Left lung (tissue), 10 donors: Measurements from ENCODE around the gene RPLP2. TPM values are rescaled to one million over a fixed set of nuclear protein-coding genes. Genes with fewer than 3 reads are reported as not detected.

Source experiments
- ATAC-seq: fragments of 200-7000 bp; cut with Tn5 transposase; one replicate; pipeline ENCODE4 v1.9.1; 2020; ENCODE audit warnings: moderate library complexity
- DNase-seq, 4 donors: peaks; one replicate each; pipeline ENCODE4 v3.0.0-alpha.2; 2013 to 2020
- H3K27ac ChIP-seq, 2 donors: fragments of 200-600 bp; sonication (generic) in 1 of 2; one replicate each; pipeline versions ENCODE4 v1.5.0 to v1.8.0; 2020 to 2021
- H3K27me3 ChIP-seq, 2 donors: fragments of 200-600 bp; sonication (generic) in 1 of 2; one replicate each; pipeline versions ENCODE4 v1.5.0 to v1.8.0; 2020 to 2021
- H3K36me3 ChIP-seq, 2 donors: fragments of 200-600 bp; sonication (generic) in 1 of 2; one replicate each; pipeline versions ENCODE4 v1.5.0 to v1.8.0; 2020 to 2021
- H3K4me1 ChIP-seq, 2 donors: fragments of 200-600 bp; one replicate each; pipeline ENCODE4 v1.8.0; 2021
- H3K4me3 ChIP-seq, 2 donors: fragments of 200-600 bp; sonication (generic) in 1 of 2; one replicate each; pipeline versions ENCODE4 v1.5.0 to v1.8.0; 2020 to 2021; ENCODE audit warnings: mild to moderate bottlenecking in 1 of 2
- H3K9me3 ChIP-seq, 2 donors: fragments of 200-600 bp; sonication (generic) in 1 of 2; one replicate each; pipeline versions ENCODE4 v1.5.0 to v1.8.0; 2020 to 2021
- CTCF ChIP-seq, 2 donors: fragments of 200-600 bp; sonication (generic) in 1 of 2; IDR thresholded peaks; one replicate each; pipeline versions ENCODE4 v1.5.0 to v1.8.0; 2021; ENCODE audit warnings: antibody characterized with exemption in 2 of 2
- intact Hi-C, 2 donors: fragments of 100-400 bp; cut with DNase I; formaldehyde crosslinking; loops; one replicate each; pipeline versions ENCODE4 v1.11.2 to v1.14.2; 2022
- polyA plus RNA-seq, 6 donors: library from polyadenylated mRNA; unstranded; fragments of 120-200 nt; gene quantifications; one replicate each; pipeline ENCODE4 v1.2.1, GENCODE V29; 2013; ENCODE audit not compliant: insufficient read length in 6 of 6
- total RNA-seq, 2 donors: library from RNA; stranded (reverse); fragmentation: NEBNext Ultra II Directional; extraction: Animal tissue kit (Norgen Biotek cat#: 25700); gene quantifications; one replicate each; pipeline ENCODE4 v1.2.1, GENCODE V29; 2021
- donor health status: DM: no; HTN: yes; CAD: no.
- donor health status: DM: no; HTN: no; CAD: no.

Gene RPLP2
- total and polyA plus RNA-seq, 8 donors, result 1,154 to 1,802 (median 1,390) TPM

- peak; percentile 59 for ATAC-seq
- Histone ChIP-seq H3K4me1 (peaks cover 23 to 61% of the 10 kb centered on the region in 2 donors), H3K9me3 (no peaks in the 10 kb centered on the region), H3K36me3 (peaks cover 0 to 34% of the 10 kb centered on the region in 2 donors), H3K4me3 (peak overlapping the region; percentile 78 to 97), H3K27me3 (no peaks in the 10 kb centered on the region), H3K27ac (peak overlapping the region; percentile 77 to 96)
- DNase-seq, result peak in 2 of 4 donors; percentile 88 to 93
- intact Hi-C loops, result no loop called here
- no peak for TF ChIP-seq CTCF (IDR thresholded peaks at IDR 0.05)
Observed at GRCh38 chr11:820655-821511, 11.1 kb downstream of the RPLP2 start.

DNA sequence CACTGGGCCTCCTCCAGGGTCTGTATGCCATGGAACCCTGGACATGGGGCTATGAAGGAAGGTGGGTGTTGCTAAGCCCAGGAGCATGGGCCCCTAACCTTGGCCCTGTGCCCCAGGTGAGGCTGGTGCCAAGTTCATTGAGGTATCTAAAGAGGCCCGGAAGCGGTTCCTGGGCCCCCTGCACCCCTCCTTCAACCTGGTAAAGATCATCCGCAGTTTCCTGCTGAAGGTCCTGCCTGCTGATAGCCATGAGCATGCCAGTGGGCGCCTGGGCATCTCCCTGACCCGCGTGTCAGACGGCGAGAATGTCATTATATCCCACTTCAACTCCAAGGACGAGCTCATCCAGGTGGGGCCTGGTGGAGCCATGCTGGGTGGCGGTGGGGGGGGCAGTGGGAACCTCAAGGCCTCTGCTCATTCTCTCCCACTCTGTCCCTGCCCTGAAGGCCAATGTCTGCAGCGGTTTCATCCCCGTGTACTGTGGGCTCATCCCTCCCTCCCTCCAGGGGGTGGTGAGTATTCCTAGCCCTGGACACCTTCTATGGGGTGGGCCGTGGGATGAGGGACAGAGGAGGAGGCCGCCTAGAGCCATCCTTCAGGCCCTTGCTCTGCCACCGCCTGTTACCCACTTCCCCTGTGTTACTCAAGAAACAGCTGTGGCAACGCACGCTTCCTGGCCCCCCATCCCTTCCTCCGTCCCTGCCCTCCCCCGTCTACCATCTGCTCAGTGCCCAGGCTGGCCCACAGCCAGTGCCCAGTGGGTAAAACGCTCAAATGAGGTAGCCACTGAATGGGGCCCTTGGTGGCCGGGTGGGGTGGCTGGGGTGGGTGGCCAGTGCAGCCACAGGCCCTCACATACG is 12.0 kb downstream of the RPLP2 start:
- Histone ChIP-seq H3K4me1 (peaks cover 26 to 69% of the 10 kb centered on the region in 2 donors), H3K27ac (peak overlapping the region; percentile 77 to 96), H3K36me3 (peaks cover 0 to 32% of the 10 kb centered on the region in 2 donors), H3K27me3 (peaks cover 0 to 1% of the 10 kb centered on the region in 2 donors), H3K4me3 (peak overlapping the region in 1 of 2 donors; percentile 97), H3K9me3 (no peaks in the 10 kb centered on the region)
- TF ChIP-seq CTCF (IDR thresholded peaks at IDR 0.05), result no peak
- no peak for ATAC-seq
- peak in 1 of 4 donors; percentile 90 for DNase-seq
- intact Hi-C loops, result no loop called here

DNA sequence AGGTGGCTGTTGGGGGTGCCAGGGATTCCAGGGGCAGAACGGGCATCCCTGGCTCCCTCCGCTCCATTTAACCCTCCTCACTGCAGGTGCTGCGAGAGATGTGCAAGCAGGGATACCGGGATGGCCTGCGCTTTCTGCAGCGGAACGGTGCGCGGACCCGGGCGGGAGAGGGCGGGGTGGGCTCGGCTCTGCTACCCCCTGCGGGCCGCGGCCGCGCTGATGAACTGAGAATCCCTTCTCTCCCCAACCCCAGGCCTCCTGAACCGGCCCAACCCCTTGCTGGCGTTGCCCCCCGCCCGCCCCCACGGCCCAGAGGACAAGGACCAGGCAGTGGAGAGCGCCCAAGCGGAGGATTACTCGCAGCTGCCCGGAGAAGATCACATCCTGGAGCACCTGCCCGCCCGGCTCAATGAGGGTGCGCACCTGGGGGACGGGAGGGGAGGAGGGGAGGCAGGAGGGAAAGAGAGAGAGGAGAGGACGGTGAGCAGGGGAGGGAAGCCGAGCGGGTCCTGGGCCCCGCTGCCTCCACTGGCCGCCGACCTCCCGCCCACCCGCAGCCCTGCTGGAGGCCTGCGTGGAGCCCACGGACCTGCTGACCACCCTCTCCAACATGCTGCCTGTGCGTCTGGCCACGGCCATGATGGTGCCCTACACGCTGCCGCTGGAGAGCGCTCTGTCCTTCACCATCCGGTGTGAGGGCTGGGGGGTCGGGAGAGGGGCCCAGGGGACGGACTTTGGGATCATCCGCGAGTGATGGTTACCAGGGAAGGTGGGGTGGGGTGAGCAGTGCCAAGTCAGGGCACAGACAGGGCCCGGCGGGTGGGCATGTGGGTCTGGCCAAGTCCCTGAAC is 13.9 kb downstream of the RPLP2 start:
- intact Hi-C loops, result no loop called here
- H3K27ac ChIP-seq, result no peak overlapping the region
- H3K4me1 ChIP-seq, result peaks cover 39 to 83% of the 10 kb centered on the region in 2 donors
- no peaks in the 10 kb centered on the region for H3K9me3 ChIP-seq
- H3K4me3 ChIP-seq, result no peak overlapping the region
- peaks cover 0 to 32% of the 10 kb centered on the region in 2 donors for H3K36me3 ChIP-seq
- H3K27me3 ChIP-seq, result peaks cover 0 to 15% of the 10 kb centered on the region in 2 donors
- TF ChIP-seq CTCF (IDR thresholded peaks at IDR 0.05), result no peak
- no peak for DNase-seq
- ATAC-seq, result no peak

DNA sequence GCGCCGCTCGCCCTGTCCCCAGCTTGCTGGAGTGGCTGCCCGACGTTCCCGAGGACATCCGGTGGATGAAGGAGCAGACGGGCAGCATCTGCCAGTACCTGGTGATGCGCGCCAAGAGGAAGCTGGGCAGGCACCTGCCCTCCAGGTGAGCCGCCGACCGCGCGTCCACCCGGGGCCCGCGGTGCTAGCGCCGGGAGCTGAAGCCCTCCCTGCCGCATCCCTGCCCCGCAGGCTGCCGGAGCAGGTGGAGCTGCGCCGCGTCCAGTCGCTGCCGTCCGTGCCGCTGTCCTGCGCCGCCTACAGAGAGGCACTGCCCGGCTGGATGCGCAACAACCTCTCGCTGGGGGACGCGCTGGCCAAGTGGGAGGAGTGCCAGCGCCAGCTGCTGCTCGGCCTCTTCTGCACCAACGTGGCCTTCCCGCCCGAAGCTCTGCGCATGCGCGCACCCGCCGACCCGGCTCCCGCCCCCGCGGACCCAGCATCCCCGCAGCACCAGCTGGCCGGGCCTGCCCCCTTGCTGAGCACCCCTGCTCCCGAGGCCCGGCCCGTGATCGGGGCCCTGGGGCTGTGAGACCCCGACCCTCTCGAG is 14.6 kb downstream of the RPLP2 start:
- Histone ChIP-seq H3K27ac (no peak overlapping the region), H3K4me3 (no peak overlapping the region), H3K27me3 (peaks cover 0 to 22% of the 10 kb centered on the region in 2 donors), H3K4me1 (peaks cover 42 to 87% of the 10 kb centered on the region in 2 donors), H3K9me3 (no peaks in the 10 kb centered on the region), H3K36me3 (peaks cover 0 to 32% of the 10 kb centered on the region in 2 donors)
- no peak for DNase-seq
- intact Hi-C loops, result no loop called here
- TF ChIP-seq CTCF (IDR thresholded peaks at IDR 0.05), result no peak
- no peak for ATAC-seq
